ENCODE data around the gene BEST3. TPM values are rescaled to one million over a fixed set of nuclear protein-coding genes. Genes with fewer than 3 reads are reported as not detected.

The BEST3 gene
- total RNA-seq, 1 experiment from 2014 or later, result not detected

GRCh38 chr12:69661386-69661785 lies 37.7 kb downstream of the BEST3 start (continued):
- TF ChIP-seq PRDM15 (CRISPR knock-in tag; IDR thresholded peaks at IDR 0.05) (no peak), ZNF281 (CRISPR knock-in tag; IDR thresholded peaks at IDR 0.05) (no peak), CDX4 (CRISPR knock-in tag; IDR thresholded peaks at IDR 0.05; ENCODE audit: borderline replicate concordance) (no peak), FOXK1 (CRISPR knock-in tag; IDR thresholded peaks at IDR 0.05) (no peak), CTCF (IDR thresholded peaks at IDR 0.05) (no peak)

GRCh38 chr12:69660164-69660863 lies 38.8 kb downstream of the BEST3 start:
- no peak for TF ChIP-seq ZNF317 (CRISPR knock-in tag; IDR thresholded peaks at IDR 0.05; ENCODE audit: borderline replicate concordance, low read depth)
- TF ChIP-seq CBFB (CRISPR knock-in tag; IDR thresholded peaks at IDR 0.05; ENCODE audit: low read depth), result no peak
- TF ChIP-seq FOXJ3 (CRISPR knock-in tag; IDR thresholded peaks at IDR 0.05; ENCODE audit: borderline replicate concordance), result no peak
- TF ChIP-seq ZBTB21 (CRISPR knock-in tag; IDR thresholded peaks at IDR 0.05; ENCODE audit: borderline replicate concordance), result no peak
- no peak for TF ChIP-seq RORB (CRISPR knock-in tag; IDR thresholded peaks at IDR 0.05)
- TF ChIP-seq ZNF232 (CRISPR knock-in tag; IDR thresholded peaks at IDR 0.05), result no peak
- TF ChIP-seq PREB (CRISPR knock-in tag; IDR thresholded peaks at IDR 0.05; ENCODE audit: borderline replicate concordance), result no peak
- no peak for TF ChIP-seq ZNF219 (CRISPR knock-in tag; IDR thresholded peaks at IDR 0.05; ENCODE audit: borderline replicate concordance)
- no peak for TF ChIP-seq NR3C1 (CRISPR knock-in tag; conservative IDR thresholded peaks at IDR 0.05; ENCODE audit: low read depth)
- H3K4me3 Mint-ChIP-seq, result no peak overlapping the region
- no peak overlapping the region for H3K27ac Mint-ChIP-seq
- ATAC-seq (no peak), DNase-seq (ENCODE audit: low spot score) (no peak)
- H3K27me3 Mint-ChIP-seq (ENCODE audit: low read depth), result no peaks in the 10 kb centered on the region
- POLR2A ChIA-PET, result no interaction called here
- no peaks in the 10 kb centered on the region for H3K9me3 Mint-ChIP-seq
- no peaks in the 10 kb centered on the region for H3K36me3 Mint-ChIP-seq
- no peaks in the 10 kb centered on the region for H3K4me1 Mint-ChIP-seq
- CTCF ChIA-PET, result no interaction called here

All from WTC11 (cell line).